ENCODE measurements around the gene RIPK1.
"Not testable (repeated sequence)": the region's sequence is repeated elsewhere in the genome, so short reads cannot be mapped to it uniquely, and the experiment has no call there.

Gene RIPK1

GRCh38 chr6:3143158-3143557 lies 74.9 kb downstream of the RIPK1 start:
- no peak overlapping the region for H3K4me3 ChIP-seq (ENCODE audit: low read depth, low read length)

GRCh38 chr6:3144571-3144970 lies 76.3 kb downstream of the RIPK1 start:
- H3K4me1 ChIP-seq, result peaks cover 1% of the 10 kb centered on the region
- TF ChIP-seq CTCF (IDR thresholded peaks at IDR 0.05; ENCODE audit: low read depth, low read length), result no peak
- no peaks in the 10 kb centered on the region for H3K9me3 ChIP-seq
- H3K36me3 ChIP-seq, result peaks cover 14% of the 10 kb centered on the region
- H3K4me3 ChIP-seq (ENCODE audit: low read depth, low read length), result no peak overlapping the region
- no peak for DNase-seq
- H3K27me3 ChIP-seq, result no peaks in the 10 kb centered on the region

More at GRCh38 chr6:3143158-3143557, 74.9 kb downstream of the RIPK1 start:
- TF ChIP-seq CTCF (IDR thresholded peaks at IDR 0.05; ENCODE audit: low read depth, low read length), result no peak
- Histone ChIP-seq H3K27me3 (no peaks in the 10 kb centered on the region), H3K4me1 (peaks cover 14% of the 10 kb centered on the region), H3K9me3 (no peaks in the 10 kb centered on the region), H3K36me3 (peaks cover 17% of the 10 kb centered on the region)
- no peak for DNase-seq

- DNase-seq, result no peak
- Histone ChIP-seq H3K36me3 (peaks cover 11% of the 10 kb centered on the region), H3K9me3 (no peaks in the 10 kb centered on the region), H3K27me3 (no peaks in the 10 kb centered on the region), H3K4me3 (ENCODE audit: low read depth, low read length) (no peak overlapping the region), H3K4me1 (no peaks in the 10 kb centered on the region)
- TF ChIP-seq CTCF (IDR thresholded peaks at IDR 0.05; ENCODE audit: low read depth, low read length), result peak; percentile 39
These were observed 79.8 kb downstream of the RIPK1 start for GRCh38 chr6:3147914-3148757.

- TF ChIP-seq CTCF (IDR thresholded peaks at IDR 0.05; ENCODE audit: low read depth, low read length), result no peak
- H3K36me3 ChIP-seq, result peaks cover 29% of the 10 kb centered on the region
- H3K4me3 ChIP-seq (ENCODE audit: low read depth, low read length), result no peak overlapping the region
- no peaks in the 10 kb centered on the region for H3K9me3 ChIP-seq
- H3K27me3 ChIP-seq, result no peaks in the 10 kb centered on the region
- DNase-seq, result no peak
- no peaks in the 10 kb centered on the region for H3K4me1 ChIP-seq
These were observed 83.4 kb downstream of the RIPK1 start for GRCh38 chr6:3151691-3152090.

GRCh38 chr6:3152689-3153088 lies 84.4 kb downstream of the RIPK1 start:
- Histone ChIP-seq H3K4me3 (ENCODE audit: low read depth, low read length) (no peak overlapping the region), H3K4me1 (no peaks in the 10 kb centered on the region), H3K36me3 (peaks cover 28% of the 10 kb centered on the region), H3K27me3 (no peaks in the 10 kb centered on the region), H3K9me3 (no peaks in the 10 kb centered on the region)
- DNase-seq, result no peak
- TF ChIP-seq CTCF (IDR thresholded peaks at IDR 0.05; ENCODE audit: low read depth, low read length), result no peak

- not testable (repeated sequence) for H3K4me1 ChIP-seq; H3K27me3 ChIP-seq; H3K9me3 ChIP-seq; DNase-seq; H3K4me3 ChIP-seq (ENCODE audit: low read depth, low read length)
- peaks cover 26% of the 10 kb centered on the region for H3K36me3 ChIP-seq
These were observed 87.1 kb downstream of the RIPK1 start for GRCh38 chr6:3155416-3155815.

- H3K9me3 ChIP-seq, H3K27me3 ChIP-seq, H3K4me1 ChIP-seq: not testable (repeated sequence)
- H3K36me3 ChIP-seq, result peaks cover 26% of the 10 kb centered on the region
- peak overlapping the region; percentile 94 for H3K4me3 ChIP-seq (ENCODE audit: low read depth, low read length)
- DNase-seq, result peak; percentile 68
These were observed 88.2 kb downstream of the RIPK1 start for GRCh38 chr6:3156184-3157130.
